Activated naive CD8-positive, alpha-beta T cell treated with anti-CD3 and anti-CD28 coated beads, Interleukin-2, amount 50 U/mL, for 16 hours (primary cell): ENCODE measurements around the gene ITGA2.

ENCODE experiments used
- DNase-seq: peaks from one replicate; pipeline ENCODE4 v3.0.0-alpha.2; 2020; ENCODE audit warnings: low read depth, low spot score

The ITGA2 gene

DNA sequence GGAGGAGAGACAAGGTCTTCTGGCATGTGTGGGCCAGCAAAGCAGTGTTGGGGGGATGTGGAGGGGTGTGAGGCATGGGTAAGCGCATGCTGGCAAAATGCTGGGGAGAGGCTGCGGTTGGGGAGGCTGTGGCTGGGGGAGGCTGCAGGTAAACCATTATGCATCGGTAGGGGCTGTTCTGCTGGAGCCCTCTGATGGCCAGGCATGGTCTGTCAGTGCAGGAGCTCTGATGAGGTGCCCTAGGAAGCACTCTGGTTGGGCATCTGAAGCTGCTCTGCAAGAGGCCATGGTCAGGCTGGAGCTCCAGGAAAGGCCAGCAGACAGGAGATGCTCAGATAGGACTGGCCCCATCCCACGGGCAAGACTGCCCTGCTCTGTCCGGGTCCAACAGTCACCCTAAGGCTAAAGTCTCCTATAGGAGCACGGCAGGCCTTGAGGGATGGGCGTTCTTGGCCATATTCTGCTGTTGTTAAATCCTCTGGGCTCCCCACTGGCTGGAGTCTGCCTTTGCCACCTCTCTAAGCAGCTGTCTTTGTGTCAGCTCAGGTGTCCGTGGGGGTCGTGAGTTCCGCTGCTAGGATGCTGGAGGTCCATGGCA lies 28.7 kb downstream of the ITGA2 start:
- DNase-seq, result no peak

GRCh38 chr5:53019320-53019719 lies 30.2 kb downstream of the ITGA2 start:
- no peak for DNase-seq

DNA sequence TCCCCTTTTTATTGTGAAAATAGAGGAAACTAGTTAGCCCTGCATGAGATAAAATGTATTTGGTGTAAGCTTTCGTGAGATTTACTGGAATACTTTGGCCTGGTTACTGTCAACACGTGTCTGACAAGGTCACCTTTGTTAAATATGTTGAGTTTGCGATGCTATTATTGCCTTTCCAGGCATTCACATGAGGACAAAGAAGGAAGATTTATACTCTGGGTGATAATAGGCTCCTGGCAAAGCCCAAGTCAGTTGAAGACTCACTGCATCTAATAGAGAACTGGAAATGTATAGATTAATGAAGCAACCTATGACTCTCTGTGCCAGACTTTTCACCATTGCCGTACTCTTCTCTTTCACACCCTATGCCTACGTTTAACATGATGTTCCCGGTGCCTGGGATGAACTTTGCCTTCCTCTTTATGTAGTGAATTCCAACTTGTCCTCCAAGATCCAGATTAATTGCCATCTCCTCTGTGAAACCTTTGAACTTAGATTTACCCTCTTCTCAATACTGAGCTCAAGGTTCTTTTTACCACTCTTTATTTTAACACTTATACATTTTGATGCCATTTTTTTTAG lies 33.9 kb downstream of the ITGA2 start:
- DNase-seq, result no peak

DNA sequence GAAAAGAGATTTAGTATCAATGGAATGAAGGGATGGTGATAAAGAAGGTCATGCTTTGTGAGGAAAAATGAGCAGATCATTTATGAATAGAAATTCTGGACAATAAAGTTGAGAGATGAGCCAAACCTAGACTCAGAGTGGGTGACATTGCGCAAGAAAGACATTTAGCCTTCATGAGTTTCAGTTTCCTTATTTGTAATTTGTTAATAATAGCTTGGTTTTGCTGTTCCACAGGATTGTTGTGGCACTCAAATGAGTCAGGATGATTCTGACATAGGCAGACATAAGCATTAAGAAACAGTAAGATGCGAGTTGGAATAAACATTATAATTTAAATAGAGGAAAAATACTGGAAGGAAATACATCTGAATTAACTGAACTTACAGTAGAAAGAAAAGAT lies 34.8 kb downstream of the ITGA2 start:
- DNase-seq, result no peak

DNA sequence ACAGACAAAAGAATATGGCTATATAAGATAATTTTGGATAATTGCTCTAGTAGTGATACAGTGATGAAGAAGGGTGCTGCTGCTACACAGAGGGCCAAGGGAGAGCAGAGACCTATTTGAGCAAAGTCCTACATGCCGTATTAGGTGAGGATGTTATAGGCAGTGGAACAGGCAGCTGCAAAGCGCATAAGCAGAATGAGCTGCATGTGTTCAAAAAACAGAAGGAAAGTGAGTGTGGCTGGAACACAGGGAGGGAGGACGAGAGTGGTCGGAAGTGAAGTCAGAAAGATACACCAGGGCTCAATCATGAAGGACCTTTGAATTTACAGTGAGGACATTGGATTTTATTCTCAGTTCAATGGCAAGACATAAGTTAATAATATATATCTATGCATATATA lies 35.4 kb downstream of the ITGA2 start:
- no peak for DNase-seq

GRCh38 chr5:53025487-53025886 lies 36.3 kb downstream of the ITGA2 start:
- no peak for DNase-seq

DNA sequence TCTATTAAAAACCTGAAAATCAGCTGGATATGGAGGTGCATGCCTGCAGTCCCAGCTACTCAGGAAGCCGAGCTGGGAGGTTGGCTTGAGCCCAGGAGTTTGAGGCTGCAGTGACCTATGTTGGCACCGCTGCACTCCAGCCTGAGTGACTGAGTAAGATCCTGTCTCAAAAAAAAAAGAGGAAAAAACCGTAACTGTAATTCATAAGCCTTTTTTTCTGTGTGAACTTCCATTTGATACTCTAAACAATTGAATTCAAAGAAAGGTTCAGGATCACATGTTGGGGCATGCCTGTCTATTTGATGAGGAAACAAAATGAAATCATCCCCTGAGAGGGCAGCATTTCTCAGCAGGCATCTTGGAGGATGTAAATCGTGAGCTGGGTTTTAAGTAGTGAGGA lies 38.8 kb downstream of the ITGA2 start:
- DNase-seq, result no peak

- DNase-seq, result no peak
These were observed 40.5 kb downstream of the ITGA2 start for GRCh38 chr5:53029608-53030007.

- no peak for DNase-seq
These were observed 41.7 kb downstream of the ITGA2 start for GRCh38 chr5:53030893-53031292.

DNA sequence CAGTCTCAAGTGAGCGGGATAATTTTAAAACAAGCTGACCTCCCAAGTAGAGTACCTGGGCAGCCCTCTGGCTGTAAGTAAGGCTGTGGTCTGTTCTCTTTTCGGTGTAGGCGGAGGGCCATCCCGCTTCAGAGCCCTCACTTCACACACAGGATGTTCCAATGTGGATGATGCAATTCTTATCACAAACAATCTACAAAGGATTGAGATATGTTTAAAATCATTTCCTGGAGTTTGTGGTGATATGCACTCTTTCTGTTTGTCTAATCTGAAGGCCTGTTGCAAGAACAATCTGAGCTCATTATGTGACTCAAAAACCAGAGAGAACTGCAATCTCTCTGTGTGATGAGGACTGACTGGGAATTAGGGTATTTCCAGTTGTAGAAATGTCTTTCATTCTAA lies 42.5 kb downstream of the ITGA2 start:
- no peak for DNase-seq

- no peak for DNase-seq
These were observed 43.0 kb downstream of the ITGA2 start for GRCh38 chr5:53032188-53032587.

GRCh38 chr5:53034832-53035231 lies 45.7 kb downstream of the ITGA2 start:
- no peak for DNase-seq

DNA sequence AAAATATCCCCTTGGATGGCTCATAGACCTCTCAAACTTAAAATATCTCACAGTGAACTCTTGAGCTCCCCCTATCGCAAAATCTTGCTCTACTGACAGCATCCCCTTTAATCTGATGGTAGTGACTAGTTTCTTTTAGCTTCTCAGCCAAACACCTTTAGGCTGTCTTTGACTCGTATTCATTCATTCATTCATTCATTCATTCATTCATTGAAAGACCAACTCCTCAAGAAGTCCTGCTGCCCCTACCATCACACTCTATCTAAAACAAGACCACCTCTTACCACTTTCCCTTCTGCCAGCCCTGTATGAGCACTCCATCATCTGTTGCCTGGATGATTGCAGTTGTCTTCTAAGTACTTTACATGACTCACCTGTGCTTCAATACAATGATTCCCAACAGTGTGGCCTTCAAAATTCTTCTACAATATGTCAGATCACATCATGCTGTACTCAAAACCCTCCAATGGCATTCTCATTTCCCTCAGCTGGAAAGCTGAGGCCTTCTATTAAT lies 46.8 kb downstream of the ITGA2 start:
- no peak for DNase-seq

DNA sequence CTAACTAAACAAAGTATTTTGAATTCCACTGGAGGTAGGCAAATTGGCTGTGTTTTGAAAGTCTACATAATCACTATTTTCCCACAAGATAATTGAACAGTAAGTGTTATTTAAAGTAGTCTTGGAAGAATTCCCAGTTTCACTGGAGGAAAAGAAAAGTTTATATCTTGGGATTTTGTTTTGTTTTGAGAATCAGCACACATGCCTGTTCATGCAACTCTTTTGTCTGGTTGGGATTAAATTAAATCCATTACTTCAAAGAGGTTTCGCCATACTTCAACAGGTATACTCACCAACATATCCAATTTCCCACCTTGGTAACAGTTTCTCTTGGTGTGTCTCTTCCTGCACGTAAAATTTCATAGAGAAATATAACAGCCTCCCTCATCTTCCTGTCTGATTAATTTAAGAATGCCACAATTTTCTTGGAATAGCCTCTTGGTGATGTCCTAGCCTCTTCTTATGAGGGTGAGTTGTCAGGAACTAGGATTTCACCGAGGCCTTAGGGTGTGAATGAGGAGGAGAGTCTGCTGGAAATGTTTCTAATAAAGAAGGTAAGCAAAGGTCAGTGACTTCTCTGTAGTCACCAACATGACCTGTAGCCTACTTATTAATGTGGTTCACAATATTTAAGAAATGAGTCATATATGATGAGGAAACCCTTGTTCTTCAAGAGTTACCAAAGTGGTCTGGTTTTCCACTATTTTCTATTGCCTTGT lies 48.1 kb downstream of the ITGA2 start:
- DNase-seq, result no peak

DNA sequence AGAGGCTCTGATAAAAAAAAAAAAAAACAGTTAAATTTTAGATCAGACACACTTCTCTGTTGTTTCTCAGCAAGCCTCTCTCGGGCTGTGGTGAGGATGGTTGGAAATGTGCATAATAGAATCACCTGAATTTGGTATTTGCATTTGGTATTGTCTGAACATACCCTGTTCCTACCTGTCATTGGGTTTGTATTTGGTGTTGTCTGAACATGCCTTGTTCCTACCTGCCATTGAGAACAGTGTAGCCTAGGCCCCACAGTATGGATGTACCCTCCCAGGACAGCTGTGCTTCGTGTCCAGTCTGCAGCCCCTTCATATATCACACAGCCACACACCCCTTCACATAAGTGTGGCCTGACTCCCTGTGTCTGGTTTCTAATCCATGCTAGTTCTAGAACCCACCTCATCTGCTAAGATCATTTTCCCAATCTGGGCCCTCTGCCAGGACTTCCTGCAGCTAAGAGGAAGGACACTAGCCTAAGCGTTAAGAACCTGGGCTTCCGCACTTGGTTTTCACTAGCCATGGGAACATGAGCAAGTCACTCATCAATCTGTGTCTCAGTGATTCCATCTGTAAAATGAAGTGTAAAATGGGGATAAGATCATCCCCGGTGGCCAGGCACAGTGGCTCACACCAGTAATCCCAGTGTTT lies 49.2 kb downstream of the ITGA2 start:
- no peak for DNase-seq

GRCh38 chr5:53039855-53040254 lies 50.7 kb downstream of the ITGA2 start:
- no peak for DNase-seq

- DNase-seq, result no peak
These were observed 52.0 kb downstream of the ITGA2 start for GRCh38 chr5:53041071-53041692.

DNA sequence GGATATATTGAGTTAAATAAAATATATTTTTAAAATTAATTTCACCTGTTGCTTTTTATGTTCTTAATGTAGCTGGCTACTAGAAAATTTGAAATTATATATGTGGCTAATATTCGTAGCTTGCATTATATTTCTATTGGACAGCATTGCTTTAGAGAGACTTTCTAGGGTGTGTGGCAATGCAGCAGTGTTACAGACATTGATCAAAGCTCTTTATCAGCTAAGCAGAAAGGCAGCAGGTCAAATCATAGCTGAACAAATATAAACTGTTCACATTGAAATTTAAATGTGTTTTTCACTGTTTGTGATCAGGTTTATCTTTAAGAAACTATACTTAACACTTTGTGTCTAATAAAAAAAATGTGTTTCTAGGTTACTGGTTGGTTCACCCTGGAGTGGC lies 52.6 kb downstream of the ITGA2 start:
- no peak for DNase-seq

DNA sequence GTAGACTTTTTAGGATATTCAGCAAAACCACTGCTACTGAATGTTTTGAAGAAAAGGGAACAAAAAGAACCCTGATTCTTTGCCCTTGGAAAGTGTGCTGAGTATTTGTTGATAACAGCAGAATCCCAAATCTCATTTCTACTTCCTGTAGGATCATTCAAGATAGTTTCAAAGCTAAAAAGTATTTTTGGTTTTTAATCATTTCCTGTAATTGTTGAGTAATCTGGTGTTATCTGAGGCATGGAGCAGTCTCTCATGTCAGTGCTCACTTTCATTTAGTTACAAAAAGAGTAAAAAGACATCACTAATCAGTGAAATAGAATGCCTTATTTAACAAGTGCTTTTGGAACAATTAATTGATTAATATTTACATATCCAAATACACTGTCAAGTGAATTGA lies 56.1 kb downstream of the ITGA2 start:
- DNase-seq, result no peak

- DNase-seq, result no peak
These were observed 59.1 kb downstream of the ITGA2 start for GRCh38 chr5:53048248-53048647.

DNA sequence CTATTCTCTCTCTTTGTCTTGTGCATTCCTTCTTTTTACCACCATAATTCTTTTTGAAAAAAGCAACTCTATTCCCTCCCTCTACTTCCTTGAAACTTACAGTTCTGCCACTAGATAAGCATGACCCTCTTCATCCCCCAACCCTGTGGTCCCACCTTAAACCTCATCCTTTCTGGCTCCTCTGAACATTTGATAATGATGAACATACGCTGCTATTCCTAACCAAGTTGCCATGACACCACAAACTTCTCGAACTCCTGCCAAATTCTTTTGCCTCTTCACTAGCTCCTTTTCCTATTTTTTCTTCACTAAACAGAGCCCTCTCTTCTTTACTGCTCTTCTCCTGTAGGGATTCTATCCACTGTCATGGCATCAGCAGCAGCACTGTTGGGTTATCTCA lies 63.3 kb downstream of the ITGA2 start:
- no peak for DNase-seq

DNA sequence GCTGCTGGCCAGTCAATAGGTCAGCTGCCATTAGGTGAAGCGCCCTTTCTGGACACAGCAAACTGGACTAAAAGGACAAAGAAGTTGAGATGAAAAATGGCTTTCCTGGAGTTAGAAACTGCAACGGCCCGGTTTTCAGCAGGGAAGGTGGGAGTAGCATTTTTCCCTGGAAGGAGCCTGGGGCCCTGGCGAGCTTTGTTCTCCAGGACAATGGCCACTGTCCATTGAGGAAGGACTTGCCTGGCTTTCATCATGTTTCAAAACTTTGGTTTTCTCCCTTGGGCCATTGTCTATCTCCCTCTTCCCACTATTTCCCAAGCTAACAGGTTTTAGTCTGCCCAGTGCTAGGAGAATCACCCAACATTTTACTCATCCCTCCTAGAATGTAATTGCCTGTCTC lies 64.2 kb downstream of the ITGA2 start:
- no peak for DNase-seq
